ENCODE data around the gene MAML2. TPM values are rescaled to one million over a fixed set of nuclear protein-coding genes. Genes with fewer than 3 reads are reported as not detected.

Gene MAML2
- total and polyA plus RNA-seq, 2 of the 8 experiments (the other 6 are each of a cell fraction or from before 2014, with no cell fraction given), result 3.8 to 6.6 TPM

DNA sequence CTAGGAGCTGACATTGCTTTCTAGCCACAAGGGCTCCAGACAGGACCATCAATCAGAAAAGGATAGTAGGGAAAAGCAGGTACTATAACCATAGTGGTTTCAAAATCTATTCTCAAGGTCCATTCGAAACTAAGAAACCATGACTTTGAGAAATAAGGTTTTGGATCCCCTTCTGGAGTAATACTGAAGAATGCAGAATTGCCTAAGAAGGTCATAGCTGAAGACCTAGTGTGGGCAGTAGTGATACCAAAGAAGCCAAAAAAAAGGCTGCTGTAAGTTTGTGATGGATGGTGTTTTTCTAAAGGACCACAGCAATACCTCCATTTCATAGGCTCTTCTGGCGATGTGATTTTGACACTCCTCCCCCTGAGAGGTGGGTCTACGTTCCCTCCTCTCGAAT is 163.1 kb downstream of the MAML2 start:
- Histone ChIP-seq H3K27me3 (replicated peaks in 1 of 4; ENCODE audit: control insufficient read depth in 3 of 4, extremely low read depth in 1 of 4, insufficient read depth in 3 of 4, low read length in 3 of 4) (0 out of 7 replicates have a peak, but pooled peaks cover 0 to 3% (median 0%) of the 10 kb centered on the region in 4 experiments), H2BK5ac (ENCODE audit: low read depth, low read length) (peak overlapping the region; percentile 96; the same call in 1 of the 2 replicates), H3K14ac (ENCODE audit: insufficient read length) (no peak overlapping the region), H4K5ac (ENCODE audit: insufficient read length, low read depth, low read length) (no peak overlapping the region), H3K9me3 (ENCODE audit: insufficient read depth in 2 of 2, low read depth in 1 of 2, low read length in 1 of 2) (no peaks in the 10 kb centered on the region), H3K4me1 (replicated peaks in 1 of 4; ENCODE audit: control insufficient read depth in 3 of 4, insufficient read depth in 4 of 4, low read length in 3 of 4) (peaks cover 2 to 7% (median 4%) of the 10 kb centered on the region in 4 experiments; a peak in 4 of 7 replicates), H3K9ac (replicated peaks in 1 of 4; ENCODE audit: extremely low read depth in 1 of 4, low read depth in 3 of 4, low read length in 3 of 4) (no peak overlapping the region), H3K4me3 (ENCODE audit: extremely low read depth in 1 of 4, insufficient read depth in 2 of 4, low read depth in 3 of 4, low read length in 4 of 4) (no peak overlapping the region), H3K56ac (replicated peaks; ENCODE audit: insufficient read length, low read depth, low read length) (no peak overlapping the region), H3K79me2 (ENCODE audit: control insufficient read depth in 1 of 2, insufficient read depth in 2 of 2, low read length in 2 of 2) (no peaks in the 10 kb centered on the region), H2BK15ac (ENCODE audit: low read length) (no peak overlapping the region), H2BK20ac (ENCODE audit: low read length) (peak overlapping the region; percentile 97; the same call in 1 of the 2 replicates), H3K36me3 (ENCODE audit: control insufficient read depth in 2 of 4, insufficient read depth in 4 of 4, low read length in 3 of 4) (no peaks in the 10 kb centered on the region), H3K27ac (ENCODE audit: low read depth, low read length) (no peak overlapping the region), H3K4me2 (ENCODE audit: insufficient read depth in 1 of 2, low read depth in 2 of 2, low read length in 2 of 2) (no peak overlapping the region), H3K23ac (ENCODE audit: insufficient read length) (no peak overlapping the region), H3K4ac (replicated peaks; ENCODE audit: insufficient read length, low read depth, low read length) (no peak overlapping the region), H2BK12ac (ENCODE audit: low read depth, low read length) (peak overlapping the region; percentile 82), H3K18ac (ENCODE audit: extremely low read depth, low read length) (peak overlapping the region; percentile 71; the same call in 1 of the 2 replicates), H2AFZ (ENCODE audit: low read length) (no peak overlapping the region), H2AK5ac (ENCODE audit: low read depth, low read length) (no peak overlapping the region), H3K23me2 (ENCODE audit: low read depth, low read length) (no peaks in the 10 kb centered on the region), H4K91ac (replicated peaks; ENCODE audit: insufficient read length, low read length) (peak overlapping the region; percentile 75), H3K79me1 (ENCODE audit: low read depth, low read length) (no peaks in the 10 kb centered on the region), H2BK120ac (replicated peaks; ENCODE audit: low read depth, low read length) (peak overlapping the region; percentile 98), H4K20me1 (replicated peaks in 1 of 2; ENCODE audit: control insufficient read depth in 1 of 2, insufficient read depth in 2 of 2, low read length in 2 of 2) (no peaks in the 10 kb centered on the region), H4K8ac (ENCODE audit: extremely low read depth, insufficient read depth, low read length) (no peak overlapping the region)
- POLR2A ChIA-PET (ENCODE audit: partially characterized antibody), result no interaction called here
- no peak for FAIRE-seq
- no peak for DNase-seq (ENCODE audit: low read depth in 1 of 2, low spot score in 2 of 2)
- CTCF ChIA-PET (ENCODE audit: partially characterized antibody), result interaction anchor here (0.6 kb wide), 1 partner anchor 145 kb away, joined by 3 read pairs; no protein-coding TSS in a partner anchor
- 89% methylated on average over 4 of the region's 4 CpGs; no CpG with 5 or more reads in 1 of the 2 experiments for WGBS, 2 experiments (ENCODE audit: extremely low coverage in 1 of 2, insufficient coverage in 1 of 2, insufficient read length in 1 of 2, insufficient replicate concordance in 2 of 2, low coverage in 1 of 2, low lambda C conversion rate in 2 of 2, missing lambda C conversion rate in 1 of 2)
- no peak for TF ChIP-seq POU5F1 (IDR thresholded peaks at IDR 0.05; ENCODE audit: low read depth, low read length)
- TF ChIP-seq CHD2 (IDR thresholded peaks at IDR 0.05; ENCODE audit: low read length), result no peak
- no peak for TF ChIP-seq POLR2AphosphoS5 (IDR thresholded peaks at IDR 0.05; ENCODE audit: low read depth, low read length)
